Stimulated activated CD8-positive, alpha-beta memory T cell treated with anti-CD3 and anti-CD28 coated beads, Interleukin-15, amount 100 ng/mL, for 48 hours (primary cell): ENCODE results near the gene EMC6.

Source experiments
- DNase-seq, 2 donors: peaks; one replicate each; pipeline ENCODE4 v3.0.0-alpha.2; 2020; ENCODE audit warnings: low read depth in 2 of 2

EMC6 gene

DNA sequence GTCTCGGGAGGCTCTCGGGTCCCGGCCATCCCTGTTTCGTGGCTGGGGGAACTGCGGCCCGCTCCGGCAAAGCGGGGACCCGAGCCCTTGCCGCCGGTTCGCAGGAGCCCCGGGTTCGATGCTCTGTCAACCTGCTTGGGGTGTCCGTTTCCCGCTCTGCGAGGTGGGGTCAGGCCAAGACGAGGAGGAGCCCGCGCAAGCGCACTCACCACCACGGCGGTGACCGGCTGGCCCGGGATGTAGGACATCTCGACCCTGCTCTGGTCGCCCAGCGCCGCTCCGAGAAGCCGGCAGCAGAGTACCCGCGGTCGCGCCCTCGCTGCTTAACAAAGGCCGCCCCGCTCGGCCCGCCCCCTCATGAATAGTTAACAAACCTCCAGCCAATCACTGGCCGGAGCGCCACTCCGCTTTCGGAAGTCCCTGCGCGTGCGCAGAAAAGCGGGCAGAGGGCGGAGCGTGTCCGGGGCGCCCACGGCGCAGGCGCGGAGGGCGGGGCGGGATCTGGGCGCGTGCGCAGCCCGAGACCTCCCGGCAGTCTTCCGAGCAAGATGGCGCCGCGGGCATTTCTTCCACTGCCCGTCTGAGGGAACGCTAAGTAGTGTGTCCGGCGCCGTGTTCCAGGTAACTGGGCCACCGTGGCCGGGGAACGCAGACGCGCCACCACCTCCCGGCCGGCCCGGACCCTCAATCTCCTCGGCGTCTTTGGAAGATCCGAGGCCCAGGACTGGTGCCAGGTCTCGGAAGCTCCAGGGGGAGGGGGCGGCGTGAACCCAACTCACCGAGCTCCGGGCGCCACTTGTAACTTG, at the start of gene EMC6, which contains the start of gene TAX1BP3:
TSS of gene EMC6 (plus strand) at position 534 of the 806 bp plus-strand sequence. CDS start 335 bp downstream, outside the sequence.
TSS of gene TAX1BP3 (minus strand) at position 300 of the 806 bp plus-strand sequence. CDS start at position 248, 52 bp downstream.
- DNase-seq: peak; percentile 99

DNA sequence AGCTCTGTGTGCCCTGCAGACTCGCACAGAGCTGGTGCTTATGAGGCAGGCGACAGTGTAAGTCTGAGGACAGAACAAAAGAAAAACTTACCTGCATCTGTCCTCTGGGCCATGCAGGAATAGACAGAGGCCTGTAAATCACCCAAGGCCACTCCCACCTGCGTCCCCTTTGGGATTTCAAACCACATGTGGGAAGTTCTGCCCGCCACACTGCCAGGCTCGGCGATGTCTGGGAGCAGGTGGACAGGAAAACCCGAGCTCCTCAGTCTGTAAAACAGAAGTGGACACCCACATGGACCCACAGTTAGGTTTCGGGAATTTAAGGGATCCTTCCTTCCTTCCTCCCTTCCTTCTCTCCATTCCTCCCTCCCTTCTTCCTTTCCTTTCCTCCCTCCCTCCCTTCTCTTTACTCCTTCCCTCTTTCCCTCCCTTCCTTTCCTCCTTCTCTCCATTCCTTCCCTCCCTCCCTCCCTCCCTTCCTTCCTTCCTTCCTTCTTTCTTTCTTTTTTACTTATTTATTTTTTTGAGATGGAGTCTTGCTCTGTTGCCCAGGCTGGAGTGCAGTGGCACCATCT, 47.4 kb upstream of the EMC6 start:
- no peak for DNase-seq

DNA sequence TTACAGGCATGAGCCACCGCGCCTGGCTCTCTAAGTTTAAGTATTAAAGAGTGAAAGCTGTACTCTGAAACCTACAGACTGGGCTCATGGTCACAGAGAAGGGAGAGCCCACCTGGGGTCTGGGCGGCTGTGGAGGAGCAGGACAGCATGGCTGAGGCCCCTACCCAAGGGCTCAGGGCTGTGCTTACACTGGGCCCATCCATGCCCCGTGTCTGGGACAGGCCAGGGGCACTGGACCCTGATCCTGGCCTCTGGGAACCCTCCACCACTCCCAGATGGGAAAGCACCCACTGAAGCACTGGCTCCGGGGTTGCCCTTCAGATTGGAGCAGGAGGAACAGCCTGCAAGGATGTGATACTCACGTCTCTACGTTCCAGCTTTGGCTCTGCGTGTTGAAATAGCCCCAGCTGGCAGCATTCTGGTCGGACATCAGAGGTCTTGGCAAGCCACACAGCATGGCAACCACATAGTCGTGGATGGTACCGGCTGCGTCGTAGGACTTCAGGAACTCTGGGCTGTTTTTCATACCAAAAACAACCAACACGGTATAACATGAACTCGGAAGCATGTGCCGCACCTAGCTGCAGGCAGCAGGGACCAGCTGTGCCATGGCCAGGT, 45.5 kb upstream of the EMC6 start:
- no peak for DNase-seq

DNA sequence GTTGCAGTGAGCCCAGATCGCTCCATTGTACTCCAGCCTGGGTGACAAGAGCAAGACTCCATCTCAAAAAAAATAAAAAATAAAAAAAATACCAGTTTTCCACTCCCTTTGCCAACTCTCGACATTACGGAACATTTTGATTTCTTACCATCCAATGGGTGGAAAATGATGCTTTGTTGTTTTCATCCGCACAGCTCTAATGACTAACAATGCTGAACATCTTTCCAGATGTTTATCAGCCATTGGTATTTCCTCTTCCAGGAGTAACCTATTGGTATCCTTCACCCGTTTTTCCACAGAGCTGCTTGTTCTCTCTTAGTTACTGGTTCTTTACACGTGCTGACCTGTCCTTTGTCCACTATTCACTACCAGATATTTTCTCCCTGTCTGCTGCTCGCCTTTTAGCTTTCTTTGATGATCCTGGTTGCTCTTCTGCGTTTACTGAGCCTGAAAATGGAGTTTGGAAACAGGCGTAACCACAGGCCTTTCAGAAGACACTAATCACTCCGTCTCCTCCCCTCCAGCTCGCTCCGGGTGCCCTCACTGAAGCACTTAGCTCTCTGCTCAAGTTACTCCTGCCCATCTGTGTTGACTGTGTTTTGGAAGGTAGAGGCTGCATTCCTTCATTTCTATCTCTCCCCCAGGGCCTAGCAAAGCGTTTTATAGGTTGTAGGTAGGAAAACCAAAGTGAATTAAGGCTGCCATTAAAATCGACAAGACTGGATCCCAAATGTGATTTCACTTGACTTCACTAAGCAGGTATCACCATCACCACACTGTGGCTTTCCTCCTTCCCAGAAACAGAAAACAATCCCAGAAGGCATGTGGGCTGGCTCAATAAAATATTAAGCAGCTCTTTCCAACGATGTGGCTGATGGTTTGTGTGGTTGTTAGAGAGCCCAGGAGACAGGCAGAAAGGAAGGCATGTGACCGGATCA, 41.5 kb upstream of the EMC6 start:
- no peak for DNase-seq

DNA sequence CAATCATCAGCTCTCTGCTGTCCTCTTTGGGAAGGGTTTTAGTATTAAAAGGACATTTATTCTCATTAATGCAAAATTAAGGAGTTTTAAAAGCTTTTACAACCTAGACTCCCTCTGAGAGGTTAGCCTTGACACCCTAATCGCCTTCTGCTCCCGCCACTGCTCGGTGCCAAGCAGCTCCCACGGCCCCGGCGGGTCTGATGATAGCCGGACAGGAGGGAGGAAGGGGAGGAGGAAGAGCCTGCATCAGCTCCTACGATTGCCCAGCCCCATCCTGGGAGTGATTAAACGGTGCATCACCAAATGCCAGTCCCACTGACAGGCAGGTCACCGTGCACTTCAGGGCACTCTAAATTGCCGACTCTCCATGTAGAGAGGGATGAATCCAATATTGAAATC, 40.8 kb upstream of the EMC6 start:
- no peak for DNase-seq

DNA sequence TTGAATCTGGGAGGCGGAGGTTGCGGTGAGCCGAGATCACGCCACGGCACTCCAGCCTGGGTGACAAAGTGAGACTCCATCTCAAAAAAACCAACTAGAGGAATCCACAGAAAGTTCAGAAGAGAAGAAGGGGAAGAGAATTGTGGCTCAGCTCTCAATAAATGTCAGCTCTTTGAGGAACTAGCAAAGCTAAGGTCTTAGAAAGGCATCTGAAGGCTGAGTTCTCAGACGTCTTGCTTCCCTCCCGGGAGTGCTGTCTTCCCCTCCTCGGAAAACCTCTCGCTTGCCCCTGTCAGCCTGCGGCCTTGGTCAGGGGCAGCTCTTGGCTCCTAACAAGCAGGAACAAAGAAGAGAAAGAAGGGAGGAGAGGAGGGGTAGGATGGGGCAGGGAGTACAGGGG, 37.8 kb upstream of the EMC6 start:
- no peak for DNase-seq

DNA sequence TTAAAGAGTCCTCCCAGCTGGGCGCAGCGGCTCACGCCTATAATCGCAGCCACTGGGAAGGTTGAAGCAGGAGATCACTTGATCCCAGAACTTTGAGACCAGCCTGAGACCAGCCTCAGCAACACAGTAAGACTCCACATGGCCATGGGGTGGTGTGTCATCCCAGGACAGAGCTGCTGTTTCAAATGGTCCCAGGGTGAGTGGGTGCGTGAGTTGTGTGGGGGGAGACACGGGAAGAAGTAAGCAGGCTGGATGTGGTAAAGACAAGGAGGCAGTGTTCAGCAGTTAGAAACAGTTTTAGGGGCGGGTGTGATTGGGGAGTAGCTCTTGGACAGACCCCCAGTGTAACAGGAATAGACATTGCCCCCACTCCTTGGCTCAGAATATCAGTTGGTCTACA, 36.3 kb upstream of the EMC6 start:
- DNase-seq: no peak

DNA sequence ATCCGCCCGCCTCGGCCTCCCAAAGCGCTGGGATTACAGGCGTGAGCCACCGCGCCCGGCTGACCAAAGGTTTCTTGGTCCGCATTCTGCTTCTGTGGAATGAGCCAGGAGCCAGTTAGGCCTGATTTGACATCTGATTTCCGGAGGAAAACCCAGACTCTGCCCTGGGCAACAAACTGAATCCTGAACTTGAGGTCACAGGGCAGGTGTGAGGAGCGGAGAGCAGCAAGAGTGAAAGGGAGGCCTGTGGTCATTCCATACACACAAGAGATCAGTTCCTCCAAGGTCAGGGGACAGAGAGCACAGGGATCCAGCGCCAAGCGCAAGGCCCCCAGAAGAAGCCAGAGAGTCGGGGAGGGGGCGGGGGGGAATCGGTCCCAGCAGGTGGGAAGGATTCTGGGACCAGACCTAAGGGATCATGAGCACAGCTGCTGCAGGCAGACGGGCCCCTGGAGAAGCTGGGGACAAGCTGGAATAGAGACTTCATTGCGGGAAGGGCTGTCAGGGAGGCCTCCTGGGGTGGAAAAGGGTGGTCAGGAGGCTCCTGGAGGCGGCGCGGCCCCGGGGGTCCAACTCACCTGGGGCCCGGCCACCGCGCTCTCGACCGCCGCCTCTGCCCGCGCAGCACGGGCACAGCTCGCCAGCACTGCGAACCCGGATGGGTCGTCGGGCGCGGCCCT, 33.0 kb upstream of the EMC6 start:
- no peak for DNase-seq

DNA sequence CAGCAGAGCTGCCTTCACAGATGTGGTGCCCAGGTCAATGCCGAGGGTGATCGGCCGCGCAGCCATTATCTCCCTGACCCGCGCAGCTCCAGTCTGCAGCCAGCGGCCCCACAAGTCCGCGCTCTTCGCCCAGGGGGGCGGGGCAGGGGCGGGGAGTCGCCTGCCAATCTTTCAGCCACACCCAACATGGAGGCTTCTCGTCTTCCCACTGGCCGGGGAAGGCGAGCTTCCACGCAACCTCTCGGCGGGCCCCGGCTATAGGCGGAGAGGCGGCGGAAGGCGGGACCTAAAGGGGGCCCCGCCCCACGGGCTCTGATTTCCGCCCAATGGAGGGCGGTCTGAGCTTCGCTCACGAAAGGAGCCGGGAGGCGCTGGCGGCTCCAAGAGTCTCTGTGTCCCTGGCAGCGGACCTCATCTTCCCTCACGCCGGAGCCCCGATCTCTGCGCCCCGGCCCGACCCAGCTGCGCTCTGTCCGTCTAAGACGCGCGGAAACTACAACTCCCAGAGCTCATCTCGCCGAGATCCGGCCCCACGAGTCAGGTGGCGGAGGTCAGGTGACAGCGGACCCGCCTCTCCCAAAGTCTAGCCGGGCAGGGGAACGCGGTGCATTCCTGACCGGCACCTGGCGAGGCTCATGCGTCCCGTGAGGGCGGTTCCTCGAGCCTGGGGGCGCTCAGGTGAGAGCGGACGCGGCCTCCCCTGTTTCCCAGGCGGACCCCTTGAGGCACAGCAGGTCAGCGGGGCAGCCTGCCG, 32.3 kb upstream of the EMC6 start, which contains the start of the genes CTNS and SHPK:
TSS of gene CTNS (plus strand) at position 607 of the 754 bp plus-strand sequence. CDS start 3,447 bp downstream, outside the sequence.
TSS of gene SHPK (minus strand) at position 97 of the 754 bp plus-strand sequence. CDS start at position 66, 31 bp downstream.
- DNase-seq: peak; percentile 93 to 95

DNA sequence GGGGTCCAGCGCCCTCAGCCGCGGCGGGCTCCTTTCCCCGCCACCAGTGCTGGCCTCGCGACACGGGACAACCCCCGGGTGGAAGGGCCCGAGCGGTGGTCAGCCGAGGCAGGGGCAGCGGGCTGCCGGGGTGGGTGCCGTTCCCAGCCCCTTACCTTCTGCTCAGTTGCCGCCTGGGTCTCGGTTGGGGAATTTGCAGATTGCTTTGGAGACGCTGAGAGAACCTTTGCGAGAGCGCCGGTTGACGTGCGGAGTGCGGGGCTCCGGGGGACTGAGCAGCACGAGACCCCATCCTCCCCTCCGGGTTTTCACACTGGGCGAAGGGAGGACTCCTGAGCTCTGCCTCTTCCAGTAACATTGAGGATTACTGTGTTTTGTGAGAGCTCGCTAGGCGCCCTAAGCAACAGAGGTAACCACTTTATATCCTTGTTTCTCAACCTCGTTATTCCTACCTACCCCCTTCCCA, 31.7 kb upstream of the EMC6 start:
- DNase-seq: no peak

DNA sequence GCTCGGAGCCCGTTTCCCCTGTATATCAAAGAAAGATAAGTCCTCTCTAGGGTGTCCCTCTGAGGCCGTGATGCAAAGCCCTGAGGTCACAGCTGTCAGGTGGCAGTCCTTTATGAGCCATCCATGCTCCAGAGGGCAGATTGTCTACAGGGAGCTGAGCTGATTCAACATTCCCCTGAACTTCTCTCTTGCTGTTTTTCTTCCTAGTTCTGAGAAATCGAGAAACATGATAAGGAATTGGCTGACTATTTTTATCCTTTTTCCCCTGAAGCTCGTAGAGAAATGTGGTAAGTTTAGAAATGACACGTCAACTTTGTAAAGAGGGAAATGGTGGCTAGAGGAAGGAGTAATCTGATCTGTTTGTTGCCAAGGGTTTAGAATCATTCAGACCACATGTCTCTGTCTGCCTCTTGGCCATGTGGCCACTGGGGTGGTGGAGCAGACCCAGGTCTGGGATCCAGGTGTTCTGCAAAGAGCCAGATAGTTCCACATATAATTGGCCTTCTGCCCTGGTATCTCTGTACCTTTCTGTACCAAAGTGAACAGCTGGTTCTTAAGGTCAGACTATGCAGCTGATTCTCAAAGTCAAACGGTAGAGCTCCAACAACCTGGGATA, 28.5 kb upstream of the EMC6 start:
- peak; percentile 25 to 47 for DNase-seq

DNA sequence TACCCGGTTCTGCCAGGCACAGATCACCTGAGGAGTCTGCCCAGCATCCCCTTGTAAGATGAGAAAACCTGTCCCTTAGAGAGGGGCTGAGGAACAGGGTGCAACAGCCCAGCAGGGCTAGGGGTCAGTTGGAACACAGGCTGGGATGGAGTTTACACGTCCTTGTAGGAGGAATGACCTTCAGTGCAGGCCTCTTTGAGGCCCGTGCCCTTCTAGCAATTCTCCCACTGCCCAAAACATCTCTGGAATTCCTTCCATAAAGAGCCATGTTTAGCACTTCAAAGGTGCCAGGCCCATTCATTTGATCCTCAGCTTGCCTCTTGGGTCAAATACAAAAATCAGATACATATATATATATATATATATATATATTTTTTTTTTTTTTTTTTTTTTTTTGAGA, 27.6 kb upstream of the EMC6 start:
- no peak for DNase-seq

DNA sequence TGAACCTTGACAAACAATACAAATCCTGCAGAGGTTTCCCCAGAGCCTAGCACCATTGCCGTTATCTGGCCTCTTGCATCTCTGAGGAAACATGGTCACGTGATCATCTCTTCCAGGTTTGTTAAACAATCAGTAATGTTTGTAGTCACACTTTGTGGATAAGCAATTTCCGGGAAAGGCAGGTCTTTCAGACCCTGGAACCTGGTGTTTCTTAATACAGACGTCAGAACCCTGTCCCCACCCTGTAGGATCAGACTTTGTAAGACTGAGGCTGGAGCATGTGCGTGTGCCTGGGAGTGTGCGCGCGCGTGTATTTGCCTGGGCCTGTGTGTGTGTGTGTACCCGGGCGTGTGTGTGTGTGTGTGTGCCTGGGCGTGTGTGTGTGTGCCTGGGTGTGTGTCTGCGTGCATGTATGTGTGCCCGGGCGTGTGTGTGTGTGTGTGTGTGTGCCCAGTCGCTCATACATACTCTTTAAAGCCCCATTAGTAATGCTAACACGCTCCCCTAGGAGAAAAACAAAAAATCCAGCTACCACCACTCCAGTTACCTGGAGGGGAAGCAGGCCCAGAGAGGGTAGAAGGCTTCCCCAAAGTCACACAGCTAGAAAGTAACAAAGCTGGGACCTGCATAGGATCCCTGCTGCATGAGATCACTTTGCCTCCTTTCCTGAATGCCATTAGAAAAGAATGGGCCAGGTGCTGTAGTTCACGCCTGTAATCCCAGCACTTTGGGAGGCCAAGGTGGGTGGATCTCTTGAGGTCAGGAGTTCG, 26.7 kb upstream of the EMC6 start:
- no peak for DNase-seq

DNA sequence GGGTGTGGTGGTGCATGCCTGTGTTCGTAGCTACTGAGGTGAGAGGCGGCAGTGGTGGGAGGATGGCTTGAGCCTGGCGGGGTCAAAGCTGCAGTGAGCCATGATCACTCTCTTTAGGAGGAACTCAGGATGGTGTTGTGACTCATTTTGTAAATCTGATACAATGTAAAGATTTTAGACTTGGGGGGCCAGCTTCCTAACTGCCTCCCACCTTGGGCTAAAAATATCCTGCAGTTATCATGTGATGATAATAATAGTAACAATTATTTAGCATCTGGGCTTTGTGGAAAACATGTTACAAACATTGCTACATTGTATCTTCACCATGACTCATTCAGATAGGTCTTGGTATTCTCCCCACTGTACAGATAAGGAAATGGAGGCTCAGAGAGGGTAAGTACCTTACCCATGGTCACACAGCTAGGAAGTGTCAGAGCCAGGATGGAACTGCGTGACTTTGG, 24.7 kb upstream of the EMC6 start:
- DNase-seq: peak in 1 of 2 donors; percentile 60

DNA sequence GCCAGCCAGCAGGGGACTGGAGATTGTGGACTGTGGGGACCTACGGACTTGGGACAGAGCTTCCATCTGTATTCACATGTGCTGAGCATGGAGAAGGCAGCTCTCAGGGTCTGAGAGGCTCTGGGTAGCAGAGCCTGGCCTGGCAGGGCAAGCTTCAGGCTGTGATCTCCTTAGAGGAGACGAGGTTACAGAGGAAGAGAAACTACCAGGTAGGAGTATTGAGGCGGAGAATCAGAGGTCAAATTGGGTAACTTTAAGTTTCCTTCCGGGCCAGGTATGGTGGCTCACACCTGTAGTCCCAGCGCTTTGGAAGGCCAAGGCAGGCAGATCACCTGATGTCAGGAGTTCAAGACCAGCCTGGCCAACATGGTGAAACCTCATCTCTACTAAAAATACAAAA, 23.3 kb upstream of the EMC6 start:
- no peak for DNase-seq

DNA sequence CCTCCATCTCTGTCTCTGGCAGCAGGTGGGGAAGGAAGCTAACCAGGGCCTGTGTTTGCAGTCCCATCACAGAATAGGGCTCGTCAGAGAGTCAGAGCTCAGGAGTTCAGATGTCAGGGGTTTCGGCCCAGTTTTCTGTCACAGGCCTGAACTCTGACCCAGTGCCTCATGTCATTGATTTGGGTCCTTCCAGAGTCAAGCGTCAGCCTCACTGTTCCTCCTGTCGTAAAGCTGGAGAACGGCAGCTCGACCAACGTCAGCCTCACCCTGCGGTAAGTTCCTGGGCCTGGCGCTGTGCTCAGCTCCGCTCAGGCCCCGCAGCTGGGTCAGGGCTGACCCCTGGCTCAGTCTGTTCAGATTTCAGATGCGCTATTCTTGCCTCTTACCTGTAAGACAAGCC, 21.4 kb upstream of the EMC6 start:
- no peak for DNase-seq

DNA sequence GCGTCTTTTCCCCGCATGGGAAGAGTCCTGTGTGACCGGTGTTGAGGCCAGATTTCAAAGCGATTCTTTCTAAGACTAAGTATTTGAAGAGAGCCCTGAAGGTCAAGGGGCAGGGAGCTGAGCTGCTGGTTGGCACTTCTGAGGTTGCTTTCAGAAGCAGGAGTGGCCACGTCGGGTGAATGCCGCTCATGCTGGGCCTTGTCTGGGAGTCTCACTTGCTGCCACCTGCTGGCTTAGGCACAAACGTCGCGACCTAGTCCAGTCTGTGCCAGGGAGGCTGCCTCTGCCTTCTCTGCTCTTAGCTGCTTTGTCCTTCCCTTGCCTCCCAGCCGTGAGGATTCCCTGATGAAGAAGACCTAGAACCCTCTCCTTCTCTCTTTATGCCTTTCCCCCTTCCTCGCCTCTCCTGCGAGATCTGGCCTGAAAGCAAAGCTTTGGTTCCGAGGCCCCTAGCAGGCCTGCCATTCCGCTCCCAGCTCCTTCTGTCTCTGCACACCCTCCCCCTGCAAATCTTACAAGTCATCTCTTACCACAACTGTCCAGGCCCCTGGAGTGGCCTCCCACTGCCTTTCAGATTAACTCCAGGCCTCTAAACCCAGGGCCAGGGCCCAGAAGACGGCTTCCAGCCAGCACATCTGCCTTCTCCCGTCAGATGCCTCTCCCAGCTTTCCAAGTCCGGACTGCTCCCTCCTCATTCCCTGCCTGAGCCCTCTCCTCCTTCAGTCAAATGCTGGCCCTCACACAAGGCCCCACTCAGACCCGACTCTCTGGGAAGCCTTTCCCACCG, 20.6 kb upstream of the EMC6 start:
- peak in 1 of 2 donors; percentile 33 for DNase-seq

DNA sequence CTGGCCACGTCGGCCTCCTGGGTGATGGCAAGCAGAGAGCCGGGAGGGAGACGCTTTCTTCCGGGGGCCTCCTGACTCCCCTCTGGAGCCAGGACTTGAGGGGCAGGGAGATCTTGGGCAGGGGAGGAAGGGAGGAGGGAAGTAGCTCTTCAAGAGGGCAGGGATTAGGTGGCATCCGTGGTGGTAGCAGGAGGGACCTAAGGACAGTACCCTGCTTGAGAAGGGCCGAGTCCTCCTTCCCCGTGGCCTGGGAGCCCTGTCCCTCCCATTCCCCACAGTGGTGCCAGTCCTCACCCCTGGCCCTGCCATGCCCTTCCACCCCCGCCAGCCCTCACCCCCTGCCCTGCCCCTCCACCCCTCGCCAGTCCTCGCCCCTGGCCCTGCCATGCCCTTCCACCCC, 12.8 kb upstream of the EMC6 start:
- DNase-seq: no peak
